Measurements from ENCODE around the gene PPP1R37.

Gene PPP1R37

GRCh38 chr19:45169602-45170001 lies 76.6 kb downstream of the PPP1R37 start:
- ATAC-seq: no peak

GRCh38 chr19:45170146-45171106 lies 77.4 kb downstream of the PPP1R37 start:
- no peak for ATAC-seq
- DNase-seq: no peak

More at GRCh38 chr19:45169602-45170001, 76.6 kb downstream of the PPP1R37 start:
- DNase-seq: no peak

- peak; percentile 73 for ATAC-seq
- peak; percentile 31 for DNase-seq
These were observed 78.2 kb downstream of the PPP1R37 start for GRCh38 chr19:45171211-45171623.

GRCh38 chr19:45172173-45172572 lies 79.2 kb downstream of the PPP1R37 start:
- DNase-seq: peak; percentile 20
- no peak for ATAC-seq

- no peak for ATAC-seq
- DNase-seq: no peak
These were observed 79.7 kb downstream of the PPP1R37 start for GRCh38 chr19:45172611-45173208.

GRCh38 chr19:45173816-45174215 lies 80.8 kb downstream of the PPP1R37 start:
- no peak for DNase-seq
- no peak for ATAC-seq

GRCh38 chr19:45175515-45176345 lies 82.8 kb downstream of the PPP1R37 start:
- no peak for ATAC-seq
- no peak for DNase-seq

GRCh38 chr19:45177817-45178261 lies 84.9 kb downstream of the PPP1R37 start, which contains the start of gene TRAPPC6A:
Gene TRAPPC6A (minus strand): TSS chr19:45178237. CDS start chr19:45178218, 19 bp downstream.
- DNase-seq (no peak), ATAC-seq (peak; percentile 0)

GRCh38 chr19:45178262-45179071 lies 85.5 kb downstream of the PPP1R37 start, which contains the start of gene BLOC1S3:
Gene BLOC1S3 (plus strand): TSS chr19:45178784. CDS start chr19:45179297, 513 bp downstream.
- DNase-seq (peak; percentile 99), ATAC-seq (peak; percentile 95)

GRCh38 chr19:45179072-45179891 lies 86.3 kb downstream of the PPP1R37 start:
- ATAC-seq: no peak

GRCh38 chr19:45179892-45180370 lies 87.0 kb downstream of the PPP1R37 start:
- ATAC-seq (no peak), DNase-seq (no peak)

More at GRCh38 chr19:45179072-45179891, 86.3 kb downstream of the PPP1R37 start:
- DNase-seq: peak; percentile 46

GRCh38 chr19:45180936-45181335 lies 88.0 kb downstream of the PPP1R37 start:
- no peak for DNase-seq
- no peak for ATAC-seq

GRCh38 chr19:45182758-45183157 lies 89.8 kb downstream of the PPP1R37 start:
- DNase-seq (no peak), ATAC-seq (no peak)

GRCh38 chr19:45184115-45184514 lies 91.1 kb downstream of the PPP1R37 start:
- DNase-seq (no peak), ATAC-seq (no peak)

GRCh38 chr19:45186509-45187334 lies 93.7 kb downstream of the PPP1R37 start:
- ATAC-seq: no peak
- DNase-seq: no peak

- peak; percentile 21 for DNase-seq
- ATAC-seq: peak; percentile 69
These were observed 94.6 kb downstream of the PPP1R37 start for GRCh38 chr19:45187421-45188100.

GRCh38 chr19:45189971-45190370 lies 97.0 kb downstream of the PPP1R37 start:
- DNase-seq (no peak), ATAC-seq (no peak)

GRCh38 chr19:45191375-45191774 lies 98.4 kb downstream of the PPP1R37 start:
- DNase-seq (no peak), ATAC-seq (no peak)

GRCh38 chr19:45195764-45196163 lies 102.8 kb downstream of the PPP1R37 start:
- DNase-seq (no peak), ATAC-seq (no peak)

All from stimulated activated naive CD8-positive, alpha-beta T cell treated with anti-CD3 and anti-CD28 coated beads, Interleukin-15, Interleukin-2, amounts not matched to agents 100 U/mL and 50 U/mL, for 24 hours (primary cell).